K562 (cell line): ENCODE data around the gene HECW1. TPM values are rescaled to one million over a fixed set of nuclear protein-coding genes. Genes with fewer than 3 reads are reported as not detected.

Experiments
- ATAC-seq: fragments of 200-7000 bp; cut with Tn5 transposase; 3 replicates; pipeline ENCODE4 v1.9.1; 2020; ENCODE audit warnings: moderate library complexity
- BruUV-seq: library from RNA; stranded (reverse); fragments of 400-500 nt; replicated peaks from 2 replicates; lab custom pipeline; 2021; lab: Mats Ljungman, UMichigan
- CTCF ChIA-PET: fragments of 300-600 bp; formaldehyde crosslinking; extraction: SDS; loops from one replicate; lab custom pipeline; 2021; ENCODE audit warnings: low intra/inter-chr PET ratio; lab: Yijun Ruan, JAX
- POLR2A ChIA-PET: fragments of 300-600, 350-650 bp; sonication (Branson Sonifier 250); formaldehyde crosslinking; extraction: SDS; loops from one replicate; lab custom pipeline; 2021; ENCODE audit warnings: antibody characterized with exemption, inconsistent platforms; lab: Yijun Ruan, JAX
- DNase-seq, 4 experiments: peaks; one replicate each; pipeline versions ENCODE4 v3.0.0 to v3.0.0-alpha.2; 2011 to 2018; ENCODE audit warnings: low spot score in 3 of 4, mixed read lengths in 3 of 4; ENCODE audit errors: extremely low read depth in 1 of 4
- FAIRE-seq: peaks from 2 replicates; lab custom pipeline; 2011; peaks lifted over from hg19 to GRCh38; lab: Jason Lieb, UNC
- H2AFZ ChIP-seq: 2 replicates; pipeline ENCODE4 v1.6.0; 2011; ENCODE audit warnings: low read depth, low read length, control low read depth, inconsistent platforms
- H3K27ac ChIP-seq: fragments of 200-600 bp; 3 replicates; pipeline ENCODE4 v1.8.0; 2011; ENCODE audit warnings: low read depth, mild to moderate bottlenecking, control low read depth, inconsistent platforms, low read length, moderate library complexity, mixed read lengths; ENCODE audit errors: extremely low read depth
- H3K27me3 ChIP-seq, 2 experiments: fragments of 300-600 bp in 1 of 2; 2 replicates in 1 of 2; 3 replicates in 1 of 2; pipeline versions ENCODE4 v1.6.0 to v1.8.0; 2011; ENCODE audit warnings: inconsistent platforms in 2 of 2, low read length in 2 of 2, mild to moderate bottlenecking in 1 of 2, mixed read lengths in 1 of 2, moderate library complexity in 1 of 2; ENCODE audit not compliant: control insufficient read depth in 2 of 2, insufficient read depth in 2 of 2
- H3K36me3 ChIP-seq: fragments of 300-600 bp; 3 replicates; pipeline ENCODE4 v1.8.0; 2011; ENCODE audit warnings: mild to moderate bottlenecking, low read length, inconsistent platforms; ENCODE audit not compliant: control insufficient read depth, insufficient read depth
- H3K4me1 ChIP-seq, 2 experiments: fragments of 200-600 bp in 1 of 2; replicated peaks in 1 of 2; 2 replicates in 1 of 2; 3 replicates in 1 of 2; pipeline versions ENCODE4 v1.5.1 to v1.8.0; 2011; ENCODE audit warnings: inconsistent platforms in 2 of 2, low read length in 2 of 2, mild to moderate bottlenecking in 1 of 2, mixed read lengths in 1 of 2, moderate library complexity in 1 of 2; ENCODE audit not compliant: control insufficient read depth in 2 of 2, insufficient read depth in 2 of 2
- H3K4me2 ChIP-seq: 2 replicates; pipeline ENCODE4 v1.6.1; 2011; ENCODE audit warnings: low read length, control low read depth, inconsistent platforms, mixed read lengths; ENCODE audit not compliant: insufficient read depth
- H3K4me3 ChIP-seq: fragments of 200-600 bp; sonication (generic), shearing (Covaris generic); 2 replicates; pipeline ENCODE4 v1.5.1; 2016; ENCODE audit warnings: control low read depth, inconsistent platforms
- H3K79me2 ChIP-seq: fragments of 200-600 bp; 3 replicates; pipeline ENCODE4 v1.8.0; 2011; ENCODE audit warnings: low read length, inconsistent platforms; ENCODE audit not compliant: control insufficient read depth, insufficient read depth
- H3K9ac ChIP-seq, 2 experiments: 2 replicates each; pipeline versions ENCODE4 v1.6.0 to v1.6.1; 2011; ENCODE audit warnings: low read depth in 2 of 2, low read length in 2 of 2, control low read depth in 1 of 2, inconsistent platforms in 1 of 2, mild to moderate bottlenecking in 1 of 2, mixed read lengths in 1 of 2; ENCODE audit not compliant: insufficient read depth in 1 of 2
- H3K9me1 ChIP-seq: one replicate; pipeline ENCODE4 v1.6.0; 2011; ENCODE audit warnings: inconsistent platforms, mild to moderate bottlenecking, low read length, moderate library complexity; ENCODE audit not compliant: control insufficient read depth, insufficient read depth
- H3K9me3 ChIP-seq: replicated peaks from 2 replicates; pipeline ENCODE4 v1.5.1; 2011; ENCODE audit warnings: low read depth, low read length, inconsistent platforms; ENCODE audit not compliant: control insufficient read depth, insufficient read depth
- H4K20me1 ChIP-seq: replicated peaks from 2 replicates; pipeline ENCODE4 v1.6.1; 2011; ENCODE audit warnings: low read length, inconsistent platforms, mixed read lengths; ENCODE audit not compliant: control insufficient read depth, insufficient read depth
- DACH1 ChIP-seq: fragments of 450-650 bp; IDR thresholded peaks from 2 replicates; pipeline ENCODE4 v1.6.1; 2018; ENCODE audit not compliant: partially characterized antibody
- HMGN3 ChIP-seq: IDR thresholded peaks from 2 replicates; pipeline ENCODE4 v1.6.1; 2011; ENCODE audit warnings: borderline replicate concordance, low read depth, mild to moderate bottlenecking, mixed read lengths, low read length; ENCODE audit not compliant: insufficient read length; ENCODE audit errors: extremely low read depth
- MECOM ChIP-seq: fragments of 250-450 bp; sonication (Bioruptor Pico); IDR thresholded peaks from 2 replicates; pipeline ENCODE4 v1.8.0; 2022; ENCODE audit warnings: inconsistent platforms
- MIER1 ChIP-seq: fragments of 450-650 bp; IDR thresholded peaks from 2 replicates; pipeline ENCODE4 v1.6.1; 2016; ENCODE audit warnings: antibody characterized with exemption, mild to moderate bottlenecking, low read depth
- RBBP5 ChIP-seq: fragments of 200-600 bp; sonication (generic); IDR thresholded peaks from 2 replicates; pipeline ENCODE4 v1.6.1; 2012; ENCODE audit warnings: borderline replicate concordance, mild to moderate bottlenecking, low read length, control low read depth, inconsistent platforms; ENCODE audit not compliant: insufficient read depth, poor library complexity, severe bottlenecking
- ZNF12 ChIP-seq: sonication (generic); formaldehyde crosslinking; IDR thresholded peaks from 2 replicates; pipeline ENCODE4 v1.4.0; 2020; ENCODE audit warnings: mild to moderate bottlenecking, missing genetic modification reagents
- ZNF124 ChIP-seq: sonication (generic); formaldehyde crosslinking; IDR thresholded peaks from 2 replicates; pipeline ENCODE4 v1.8.1; 2022; ENCODE audit warnings: missing genetic modification reagents
- ZNF253 ChIP-seq: fragments of 250-450 bp; sonication (Bioruptor Pico); conservative IDR thresholded peaks from 2 replicates; pipeline ENCODE4 v1.6.1; 2021; ENCODE audit warnings: mild to moderate bottlenecking
- ZNF668 ChIP-seq: fragments of 250-450 bp; sonication (Bioruptor Pico); IDR thresholded peaks from 2 replicates; pipeline ENCODE4 v1.8.0; 2022; ENCODE audit warnings: mild to moderate bottlenecking, inconsistent platforms
- WGBS: fragments of 100-300 bp; shearing (Covaris generic); methylation state at CpG from one replicate; pipeline ENCODE4 v1.1.6; 2016; ENCODE audit warnings: low coverage, mixed read lengths; ENCODE audit not compliant: insufficient coverage; ENCODE audit errors: missing lambda C conversion rate; 5-methylcytosine and 5-hydroxymethylcytosine counted together
- in situ Hi-C: fragments of 300-500 bp; cut with MboI; formaldehyde crosslinking; loops from 4 replicates; pipeline ENCODE4 v1.15.0; 2018; ENCODE audit warnings: inconsistent platforms, mixed read lengths
- intact Hi-C: fragments of 100-400 bp; cut with micrococcal nuclease; formaldehyde crosslinking; loops from 2 replicates; pipeline ENCODE4 v1.14.2; 2022
- polyA plus RNA-seq, 8 experiments: library from polyadenylated mRNA; depleted of rRNA in 4 of 8; stranded (reverse) in 5 of 8; unstranded in 3 of 8; fragments of >200 nt; fragmentation: Nextera tagmentation in 2 of 8; fragmentation: Illumina TruSeq in 1 of 8; extraction: Ambion mirVana in 2 of 8; extraction: Trizol in 1 of 8; gene quantifications; 2 replicates each; pipeline versions ENCODE4 v1.2.1 to v1.2.3, GENCODE V29; 2011 to 2014; ENCODE audit warnings: inconsistent platforms in 1 of 8, missing spikeins in 1 of 8
- total RNA-seq, 7 experiments: library from RNA; depleted of rRNA in 6 of 7; stranded (reverse); fragments of >200 nt in 6 of 7; fragmentation: Illumina TruSeq in 2 of 7; extraction: Trizol in 2 of 7; gene quantifications; 2 replicates each; pipeline versions ENCODE4 v1.2.1 to v1.2.3, GENCODE V29; 2011 to 2021; ENCODE audit warnings: low replicate concordance in 1 of 7
- TF ChIP-seq, protein P1 (sequence below): fragments of 450-650 bp; IDR thresholded peaks from 2 replicates; pipeline ENCODE4 v1.6.1; 2016; ENCODE audit warnings: mild to moderate bottlenecking, moderate library complexity

Gene HECW1
- total and polyA plus RNA-seq, 9 of the 15 experiments (the other 6 are each of a cell fraction or from before 2014, with no cell fraction given): 0.07 to 0.31 (median 0.13) TPM; not detected in 4

DNA sequence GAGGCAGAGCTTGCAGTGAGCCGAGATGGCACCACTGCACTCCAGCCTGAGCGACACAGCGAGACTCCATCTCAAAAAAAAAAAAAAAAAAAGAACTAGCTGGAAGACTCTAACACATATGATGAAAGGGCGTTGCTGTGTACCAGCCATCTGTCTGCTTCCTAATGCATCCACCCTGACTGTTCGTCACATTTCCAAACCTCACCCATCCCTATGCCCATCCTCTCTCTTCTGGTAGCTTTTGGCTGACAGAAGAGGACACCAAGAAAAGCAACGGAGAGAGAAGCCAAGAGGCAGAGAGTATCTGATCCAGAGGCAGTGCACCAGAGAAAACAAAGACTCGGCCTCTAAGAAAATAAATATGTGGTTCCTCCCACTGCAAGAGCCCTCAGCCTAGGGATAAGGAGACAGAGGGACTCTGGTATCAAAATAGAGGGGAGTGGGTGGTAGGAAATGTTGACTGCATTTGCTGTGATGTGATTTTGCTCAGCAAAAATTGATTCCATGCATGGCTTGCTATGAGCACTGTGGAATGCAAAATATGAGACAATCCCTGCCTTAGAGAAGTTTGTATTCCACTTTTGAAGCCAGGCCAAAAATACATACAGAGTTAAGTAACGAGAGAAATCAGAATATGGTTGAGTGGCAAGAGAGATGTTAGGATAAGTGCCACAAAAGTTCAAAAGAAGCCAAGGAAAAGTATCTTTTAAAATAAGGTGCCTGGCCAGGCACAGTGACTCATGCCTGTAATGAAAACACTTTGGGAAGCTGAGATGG, 369.6 kb downstream of the HECW1 start:
- intact Hi-C loops: no loop called here
- no peak for TF ChIP-seq ZNF12 (CRISPR knock-in tag)
- TF ChIP-seq ZNF124: no peak
- no peak for TF ChIP-seq MECOM (CRISPR knock-in tag)
- no peak for TF ChIP-seq DACH1
- no peak for TF ChIP-seq HMGN3
- TF ChIP-seq, protein P1, sequence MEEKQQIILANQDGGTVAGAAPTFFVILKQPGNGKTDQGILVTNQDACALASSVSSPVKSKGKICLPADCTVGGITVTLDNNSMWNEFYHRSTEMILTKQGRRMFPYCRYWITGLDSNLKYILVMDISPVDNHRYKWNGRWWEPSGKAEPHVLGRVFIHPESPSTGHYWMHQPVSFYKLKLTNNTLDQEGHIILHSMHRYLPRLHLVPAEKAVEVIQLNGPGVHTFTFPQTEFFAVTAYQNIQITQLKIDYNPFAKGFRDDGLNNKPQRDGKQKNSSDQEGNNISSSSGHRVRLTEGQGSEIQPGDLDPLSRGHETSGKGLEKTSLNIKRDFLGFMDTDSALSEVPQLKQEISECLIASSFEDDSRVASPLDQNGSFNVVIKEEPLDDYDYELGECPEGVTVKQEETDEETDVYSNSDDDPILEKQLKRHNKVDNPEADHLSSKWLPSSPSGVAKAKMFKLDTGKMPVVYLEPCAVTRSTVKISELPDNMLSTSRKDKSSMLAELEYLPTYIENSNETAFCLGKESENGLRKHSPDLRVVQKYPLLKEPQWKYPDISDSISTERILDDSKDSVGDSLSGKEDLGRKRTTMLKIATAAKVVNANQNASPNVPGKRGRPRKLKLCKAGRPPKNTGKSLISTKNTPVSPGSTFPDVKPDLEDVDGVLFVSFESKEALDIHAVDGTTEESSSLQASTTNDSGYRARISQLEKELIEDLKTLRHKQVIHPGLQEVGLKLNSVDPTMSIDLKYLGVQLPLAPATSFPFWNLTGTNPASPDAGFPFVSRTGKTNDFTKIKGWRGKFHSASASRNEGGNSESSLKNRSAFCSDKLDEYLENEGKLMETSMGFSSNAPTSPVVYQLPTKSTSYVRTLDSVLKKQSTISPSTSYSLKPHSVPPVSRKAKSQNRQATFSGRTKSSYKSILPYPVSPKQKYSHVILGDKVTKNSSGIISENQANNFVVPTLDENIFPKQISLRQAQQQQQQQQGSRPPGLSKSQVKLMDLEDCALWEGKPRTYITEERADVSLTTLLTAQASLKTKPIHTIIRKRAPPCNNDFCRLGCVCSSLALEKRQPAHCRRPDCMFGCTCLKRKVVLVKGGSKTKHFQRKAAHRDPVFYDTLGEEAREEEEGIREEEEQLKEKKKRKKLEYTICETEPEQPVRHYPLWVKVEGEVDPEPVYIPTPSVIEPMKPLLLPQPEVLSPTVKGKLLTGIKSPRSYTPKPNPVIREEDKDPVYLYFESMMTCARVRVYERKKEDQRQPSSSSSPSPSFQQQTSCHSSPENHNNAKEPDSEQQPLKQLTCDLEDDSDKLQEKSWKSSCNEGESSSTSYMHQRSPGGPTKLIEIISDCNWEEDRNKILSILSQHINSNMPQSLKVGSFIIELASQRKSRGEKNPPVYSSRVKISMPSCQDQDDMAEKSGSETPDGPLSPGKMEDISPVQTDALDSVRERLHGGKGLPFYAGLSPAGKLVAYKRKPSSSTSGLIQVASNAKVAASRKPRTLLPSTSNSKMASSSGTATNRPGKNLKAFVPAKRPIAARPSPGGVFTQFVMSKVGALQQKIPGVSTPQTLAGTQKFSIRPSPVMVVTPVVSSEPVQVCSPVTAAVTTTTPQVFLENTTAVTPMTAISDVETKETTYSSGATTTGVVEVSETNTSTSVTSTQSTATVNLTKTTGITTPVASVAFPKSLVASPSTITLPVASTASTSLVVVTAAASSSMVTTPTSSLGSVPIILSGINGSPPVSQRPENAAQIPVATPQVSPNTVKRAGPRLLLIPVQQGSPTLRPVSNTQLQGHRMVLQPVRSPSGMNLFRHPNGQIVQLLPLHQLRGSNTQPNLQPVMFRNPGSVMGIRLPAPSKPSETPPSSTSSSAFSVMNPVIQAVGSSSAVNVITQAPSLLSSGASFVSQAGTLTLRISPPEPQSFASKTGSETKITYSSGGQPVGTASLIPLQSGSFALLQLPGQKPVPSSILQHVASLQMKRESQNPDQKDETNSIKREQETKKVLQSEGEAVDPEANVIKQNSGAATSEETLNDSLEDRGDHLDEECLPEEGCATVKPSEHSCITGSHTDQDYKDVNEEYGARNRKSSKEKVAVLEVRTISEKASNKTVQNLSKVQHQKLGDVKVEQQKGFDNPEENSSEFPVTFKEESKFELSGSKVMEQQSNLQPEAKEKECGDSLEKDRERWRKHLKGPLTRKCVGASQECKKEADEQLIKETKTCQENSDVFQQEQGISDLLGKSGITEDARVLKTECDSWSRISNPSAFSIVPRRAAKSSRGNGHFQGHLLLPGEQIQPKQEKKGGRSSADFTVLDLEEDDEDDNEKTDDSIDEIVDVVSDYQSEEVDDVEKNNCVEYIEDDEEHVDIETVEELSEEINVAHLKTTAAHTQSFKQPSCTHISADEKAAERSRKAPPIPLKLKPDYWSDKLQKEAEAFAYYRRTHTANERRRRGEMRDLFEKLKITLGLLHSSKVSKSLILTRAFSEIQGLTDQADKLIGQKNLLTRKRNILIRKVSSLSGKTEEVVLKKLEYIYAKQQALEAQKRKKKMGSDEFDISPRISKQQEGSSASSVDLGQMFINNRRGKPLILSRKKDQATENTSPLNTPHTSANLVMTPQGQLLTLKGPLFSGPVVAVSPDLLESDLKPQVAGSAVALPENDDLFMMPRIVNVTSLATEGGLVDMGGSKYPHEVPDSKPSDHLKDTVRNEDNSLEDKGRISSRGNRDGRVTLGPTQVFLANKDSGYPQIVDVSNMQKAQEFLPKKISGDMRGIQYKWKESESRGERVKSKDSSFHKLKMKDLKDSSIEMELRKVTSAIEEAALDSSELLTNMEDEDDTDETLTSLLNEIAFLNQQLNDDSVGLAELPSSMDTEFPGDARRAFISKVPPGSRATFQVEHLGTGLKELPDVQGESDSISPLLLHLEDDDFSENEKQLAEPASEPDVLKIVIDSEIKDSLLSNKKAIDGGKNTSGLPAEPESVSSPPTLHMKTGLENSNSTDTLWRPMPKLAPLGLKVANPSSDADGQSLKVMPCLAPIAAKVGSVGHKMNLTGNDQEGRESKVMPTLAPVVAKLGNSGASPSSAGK: no peak
- no peak for TF ChIP-seq MIER1
- no peak for TF ChIP-seq ZNF253 (CRISPR knock-in tag)
- no peak for TF ChIP-seq ZNF668 (CRISPR knock-in tag)
- no peak for TF ChIP-seq RBBP5

More for the DNA sequence above, 369.6 kb downstream of the HECW1 start:
- ChIA-PET POLR2A (no interaction called here), CTCF (no interaction called here)
- Histone ChIP-seq H3K36me3 (no peaks in the 10 kb centered on the region), H3K79me2 (no peaks in the 10 kb centered on the region), H3K9ac (no peak overlapping the region), H3K4me2 (no peak overlapping the region), H3K4me1 (no peaks in the 10 kb centered on the region; a peak in 1 of 5 replicates), H4K20me1 (no peaks in the 10 kb centered on the region), H2AFZ (no peak overlapping the region), H3K27me3 (peaks cover 3 to 31% of the 10 kb centered on the region in 2 experiments; a peak in 4 of 5 replicates), H3K9me1 (no peaks in the 10 kb centered on the region), H3K9me3 (no peaks in the 10 kb centered on the region), H3K4me3 (no peak overlapping the region), H3K27ac (no peak overlapping the region)
- FAIRE-seq: no peak
- 1% methylated on average over 7 of the region's 8 CpGs for WGBS
- in situ Hi-C loops: no loop called here
- no peak for DNase-seq
- ATAC-seq: no peak
- no TSS peak for BruUV-seq
